GM19463 (cell line): ENCODE results near the gene PLK5.

Source experiments
- ATAC-seq: cut with Tn5 transposase; IDR thresholded peaks from one replicate; pipeline ENCODE4 v1.9.1; 2021; ENCODE audit warnings: mild to moderate bottlenecking, moderate library complexity; ENCODE audit not compliant: unreplicated experiment

The PLK5 gene

GRCh38 chr19:1554968-1555367 is 31.1 kb downstream of the PLK5 start:
- ATAC-seq = no peak

DNA sequence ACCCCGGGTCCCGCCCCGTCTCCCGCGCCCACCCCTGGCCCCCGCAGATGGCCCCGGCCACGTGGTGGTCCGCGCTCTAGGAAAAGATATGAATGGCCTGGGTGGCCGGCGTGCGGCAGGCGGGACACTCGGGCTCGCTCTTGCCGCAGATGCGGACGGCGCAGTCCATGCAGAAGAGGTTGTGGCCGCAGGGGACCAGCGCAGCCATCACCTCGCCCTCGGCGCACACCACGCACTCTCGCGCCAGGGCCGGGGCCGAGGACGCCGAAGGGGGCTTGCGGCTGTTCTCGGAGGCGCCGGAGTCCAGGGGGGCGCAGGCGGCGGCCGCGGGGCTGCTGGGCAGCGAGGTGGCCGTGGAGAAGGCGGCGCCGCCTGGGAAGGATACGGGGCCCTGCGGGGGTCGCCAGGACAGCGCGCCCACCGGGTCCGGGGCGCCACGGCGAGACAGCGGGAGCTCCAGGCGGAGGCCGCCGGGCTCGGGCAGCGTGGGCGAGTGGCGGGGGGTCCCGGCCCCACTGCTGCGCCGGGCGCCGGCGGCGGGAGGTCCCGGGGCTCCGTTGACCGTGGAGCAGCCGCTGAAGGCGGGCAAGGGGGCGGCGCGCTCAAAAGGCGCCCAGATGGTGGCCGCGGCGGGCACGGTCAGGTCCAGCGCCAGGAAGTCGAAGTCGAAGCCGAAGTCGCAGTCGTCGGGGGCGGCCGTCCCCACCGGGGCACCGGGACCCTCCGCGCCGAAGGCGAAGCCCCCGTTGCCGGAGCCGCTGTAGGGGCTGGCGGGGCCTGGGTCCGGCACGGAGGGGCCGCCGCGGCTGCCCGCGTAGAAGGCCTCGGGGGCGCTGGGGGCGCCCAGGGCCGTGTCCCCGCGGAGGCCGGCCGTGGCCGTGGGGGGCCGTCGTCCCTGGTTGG is 31.9 kb downstream of the PLK5 start:
- no peak for ATAC-seq

GRCh38 chr19:1556390-1557070 is 32.7 kb downstream of the PLK5 start:
- ATAC-seq = no peak

DNA sequence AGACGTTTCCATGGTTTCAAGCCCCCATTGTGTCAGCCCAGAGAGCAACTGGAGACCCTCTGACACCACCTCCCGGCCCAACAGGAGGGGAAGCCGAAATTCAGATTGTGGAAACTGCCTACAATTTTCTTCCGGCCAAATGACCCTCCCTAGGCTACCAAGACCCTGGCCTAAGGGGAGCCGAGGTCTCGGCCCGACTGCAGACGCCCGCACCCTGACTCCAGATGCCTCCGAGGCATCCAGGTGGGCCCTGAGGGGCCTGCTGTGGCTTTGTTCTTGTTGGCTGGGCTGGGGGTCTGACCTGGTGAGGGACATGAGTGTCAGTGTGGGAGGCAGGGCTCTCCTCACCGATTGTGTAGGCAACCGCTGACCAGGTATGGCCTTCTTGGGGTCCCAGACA is 34.7 kb downstream of the PLK5 start:
- ATAC-seq = no peak

GRCh38 chr19:1560286-1560882 is 36.5 kb downstream of the PLK5 start:
- ATAC-seq = no peak

- no peak for ATAC-seq
Observed at GRCh38 chr19:1561236-1561842, 37.5 kb downstream of the PLK5 start.

GRCh38 chr19:1563251-1563650 is 39.4 kb downstream of the PLK5 start:
- ATAC-seq = no peak

GRCh38 chr19:1566392-1567115 is 42.7 kb downstream of the PLK5 start:
- no peak for ATAC-seq

- ATAC-seq = no peak
Observed at GRCh38 chr19:1567116-1567847, 43.4 kb downstream of the PLK5 start.

DNA sequence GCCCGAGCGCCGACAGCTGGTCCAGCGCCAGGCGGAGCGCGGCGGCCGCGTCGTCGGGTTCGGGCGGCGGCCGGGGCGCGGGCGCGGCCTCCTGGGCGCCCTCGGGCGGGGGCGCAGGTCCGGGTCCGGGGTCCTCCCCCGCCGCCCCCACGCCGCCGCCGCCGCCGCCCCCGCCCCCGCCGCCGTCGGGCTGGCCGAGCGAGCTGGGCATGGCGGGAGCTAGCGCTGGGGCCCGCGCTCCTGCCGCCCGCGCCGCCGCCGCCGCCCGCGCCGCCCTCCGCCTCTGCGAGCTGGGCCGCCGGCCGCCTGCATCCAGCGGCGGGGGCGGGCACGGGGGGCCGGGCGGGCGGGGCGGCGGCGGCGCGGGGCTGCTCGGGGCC is 44.0 kb downstream of the PLK5 start:
- no peak for ATAC-seq

DNA sequence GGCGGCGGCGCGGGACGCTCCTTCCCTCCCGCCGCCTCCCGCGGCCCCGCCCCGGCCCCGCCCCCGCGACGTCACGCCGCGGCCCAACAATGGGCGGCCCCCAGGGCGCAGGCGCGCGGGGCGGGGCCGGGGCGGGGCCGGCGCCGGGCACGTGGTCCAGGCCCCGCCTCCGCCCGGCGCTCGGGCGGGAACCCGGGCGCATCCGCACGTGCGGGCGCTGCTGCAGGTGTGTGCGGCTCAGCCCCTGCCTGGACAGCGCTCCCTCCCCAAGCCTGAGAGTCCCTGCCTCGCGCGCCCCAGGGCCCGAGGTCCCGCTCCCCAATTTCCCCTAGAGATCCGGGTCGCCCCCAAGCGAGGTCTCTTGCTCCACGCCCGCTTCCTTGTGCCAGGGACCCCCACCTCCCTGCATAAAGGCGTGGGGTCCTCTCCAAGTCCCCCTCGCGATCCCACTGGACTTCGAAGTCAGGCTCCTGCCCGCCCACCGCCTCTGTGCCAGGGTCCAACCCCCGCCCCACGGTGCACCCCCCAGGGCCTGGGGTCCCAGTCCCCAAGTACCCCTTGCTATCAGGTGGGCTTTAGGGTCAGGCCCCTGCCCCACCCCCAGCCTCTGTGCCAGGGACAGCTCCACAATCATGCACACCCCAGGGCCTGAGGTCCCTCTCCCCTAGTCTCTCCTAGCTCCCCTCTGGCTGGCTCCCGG is 44.6 kb downstream of the PLK5 start, which contains the start of gene MEX3D:
TSS of gene MEX3D (minus strand) at position 6 of the 700 bp plus-strand sequence. CDS start 267 bp downstream, outside the sequence.
- peak; percentile 57 for ATAC-seq

DNA sequence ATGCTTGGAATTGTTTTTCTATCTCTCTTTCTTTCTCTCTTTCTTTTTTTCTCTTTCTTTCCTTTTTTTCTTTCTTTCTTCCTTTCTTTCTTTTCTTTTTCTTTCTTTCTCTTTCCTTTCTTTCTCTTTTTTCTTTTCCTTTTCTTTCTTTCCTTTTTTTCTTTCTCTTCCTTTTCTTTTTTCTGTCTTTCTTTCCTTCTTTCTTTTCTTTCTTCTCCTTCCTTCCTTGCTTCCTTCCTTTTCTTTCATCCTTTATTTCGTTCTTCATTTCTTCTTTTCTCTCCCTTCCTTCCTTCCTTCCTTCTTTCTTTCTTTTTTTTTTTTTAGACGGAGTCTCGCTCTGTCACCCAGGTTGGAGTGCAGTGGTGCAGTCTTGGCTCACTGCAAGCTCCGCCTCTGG is 46.1 kb downstream of the PLK5 start:
- ATAC-seq = no peak

GRCh38 chr19:1570836-1571235 is 47.0 kb downstream of the PLK5 start:
- ATAC-seq = no peak

DNA sequence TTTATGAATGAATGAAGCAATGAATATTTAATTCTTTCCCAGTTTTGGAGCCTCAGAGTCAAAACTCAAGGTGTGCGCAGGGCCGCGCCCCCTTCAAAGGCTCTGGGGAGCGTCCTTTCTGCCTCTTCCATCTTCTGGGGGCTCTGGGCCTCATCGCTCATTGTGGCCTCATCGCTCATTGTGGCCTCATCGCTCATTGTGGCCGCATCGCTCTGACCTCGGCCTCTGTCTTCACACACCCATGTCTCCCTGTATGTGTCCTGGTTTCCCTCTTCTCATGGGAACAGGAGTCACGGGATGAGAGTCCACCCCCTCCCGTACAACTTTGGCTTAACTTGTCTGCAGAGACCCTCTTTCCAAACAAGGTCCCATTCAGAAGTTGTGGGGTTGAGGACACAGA is 47.5 kb downstream of the PLK5 start:
- ATAC-seq = no peak

- no peak for ATAC-seq
Observed at GRCh38 chr19:1572795-1573194, 48.9 kb downstream of the PLK5 start.

GRCh38 chr19:1574354-1575136 is 50.7 kb downstream of the PLK5 start:
- ATAC-seq = no peak

DNA sequence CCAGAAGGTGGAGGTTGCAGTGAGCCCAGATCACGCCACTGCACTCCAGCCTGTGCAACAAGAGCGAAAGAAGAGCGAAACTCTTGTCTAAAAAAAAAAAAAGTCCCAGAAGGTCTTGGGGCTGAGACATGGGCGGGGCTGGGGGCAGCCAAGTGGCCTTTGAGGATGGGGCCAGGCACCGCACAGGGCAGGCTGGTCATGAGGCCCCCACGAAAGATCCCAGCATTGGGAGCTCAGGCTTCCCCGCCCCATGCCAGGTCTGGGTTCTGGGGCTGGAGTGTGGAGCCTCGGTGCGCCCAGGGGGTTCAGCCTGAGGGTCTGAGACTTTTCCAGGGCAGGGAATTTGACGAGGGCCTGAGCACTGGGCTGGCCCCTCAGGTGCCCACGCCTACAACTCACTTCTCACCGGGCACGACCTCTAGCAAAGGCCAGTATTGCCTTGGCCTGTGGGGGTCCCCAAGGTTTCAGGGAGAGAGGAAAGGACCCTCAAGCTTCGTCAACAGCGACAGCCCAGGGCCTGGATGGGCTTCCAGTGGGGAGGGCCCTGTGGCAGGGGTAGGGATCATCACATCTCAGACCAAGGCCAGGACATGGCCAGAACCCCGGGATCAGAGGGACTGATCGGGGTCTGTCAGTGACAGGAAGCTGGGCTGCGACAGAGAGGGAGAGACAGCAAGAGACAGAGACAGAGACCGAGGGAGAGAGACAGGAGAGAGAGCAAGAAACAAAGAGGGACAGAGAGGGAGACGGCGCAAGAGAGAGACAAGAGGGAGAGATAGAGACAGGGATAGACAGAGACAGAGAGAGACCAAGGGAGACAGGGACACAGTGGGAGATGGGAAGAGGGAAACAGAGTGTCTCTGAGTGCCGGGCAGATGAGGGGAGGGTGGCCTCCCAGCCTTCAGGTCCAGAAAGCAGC is 51.7 kb downstream of the PLK5 start:
- ATAC-seq = no peak
